GM04504 (cell line): ENCODE data around the gene CAMSAP2.

ENCODE experiments used
- DNase-seq: peaks from one replicate; pipeline ENCODE4 v3.0.0-alpha.2; 2012; ENCODE audit warnings: low read depth

CAMSAP2 gene

DNA sequence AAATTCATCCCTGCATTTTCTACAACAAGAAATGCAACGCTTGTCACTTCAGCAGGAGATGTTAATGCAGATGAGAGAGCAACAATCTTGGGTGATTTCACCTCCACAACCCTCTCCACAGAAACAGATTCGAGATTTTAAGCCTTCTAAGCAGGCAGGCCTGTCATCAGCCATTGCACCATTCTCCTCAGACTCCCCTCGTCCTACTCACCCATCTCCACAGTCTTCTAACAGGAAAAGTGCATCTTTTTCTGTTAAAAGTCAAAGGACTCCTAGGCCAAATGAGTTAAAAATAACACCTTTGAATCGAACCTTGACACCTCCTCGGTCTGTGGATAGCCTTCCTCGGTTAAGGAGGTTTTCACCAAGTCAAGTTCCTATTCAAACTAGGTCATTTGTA is 110.7 kb downstream of the CAMSAP2 start:
- no peak for DNase-seq

DNA sequence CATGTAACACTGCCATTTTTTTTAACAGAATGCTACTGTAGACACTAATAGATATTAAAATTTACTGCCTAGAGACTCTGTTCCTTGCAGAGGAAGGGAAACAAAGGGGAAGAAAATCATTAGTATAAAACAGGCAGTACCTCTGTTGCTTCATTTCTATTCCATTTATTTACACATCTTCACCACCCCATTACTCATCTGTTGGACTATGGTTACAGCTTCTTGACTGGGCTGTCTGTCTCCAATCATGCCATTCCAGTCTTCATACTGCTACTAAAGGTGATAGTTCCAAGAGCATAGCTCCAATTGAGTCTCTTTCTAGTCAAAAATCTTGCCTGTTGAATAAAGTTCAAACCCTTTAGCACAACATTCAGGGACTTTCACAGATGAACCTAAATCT is 111.9 kb downstream of the CAMSAP2 start:
- DNase-seq = no peak

DNA sequence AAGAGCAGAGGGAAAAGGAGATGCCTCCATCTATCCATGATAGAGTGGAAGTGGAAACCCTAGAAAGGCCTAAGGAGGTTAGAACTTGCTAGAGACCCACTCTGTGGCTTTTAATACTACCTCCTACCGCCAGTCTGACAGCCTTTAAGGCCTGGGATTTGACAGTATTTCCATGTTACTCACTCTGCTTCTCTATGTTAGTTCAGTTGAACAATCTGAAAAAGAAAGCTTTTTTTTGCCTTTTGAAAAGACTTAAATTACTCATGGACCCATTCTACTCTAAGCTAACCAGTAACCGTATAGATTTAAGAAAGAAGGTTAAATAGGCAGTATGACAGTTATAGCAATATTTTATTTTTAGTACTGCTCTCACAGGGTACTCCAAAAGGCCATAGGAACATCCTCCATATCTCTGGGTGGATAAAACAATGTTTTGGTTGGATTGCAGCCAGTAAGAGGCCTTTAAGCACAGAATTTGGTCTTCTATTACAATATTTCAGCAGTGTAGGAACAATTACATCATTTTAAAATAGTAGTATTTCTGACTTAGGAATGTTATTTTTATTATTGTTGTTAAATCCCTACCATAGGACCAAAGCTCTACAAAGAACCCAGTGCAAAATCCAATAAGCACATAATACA is 118.1 kb downstream of the CAMSAP2 start:
- DNase-seq = no peak

DNA sequence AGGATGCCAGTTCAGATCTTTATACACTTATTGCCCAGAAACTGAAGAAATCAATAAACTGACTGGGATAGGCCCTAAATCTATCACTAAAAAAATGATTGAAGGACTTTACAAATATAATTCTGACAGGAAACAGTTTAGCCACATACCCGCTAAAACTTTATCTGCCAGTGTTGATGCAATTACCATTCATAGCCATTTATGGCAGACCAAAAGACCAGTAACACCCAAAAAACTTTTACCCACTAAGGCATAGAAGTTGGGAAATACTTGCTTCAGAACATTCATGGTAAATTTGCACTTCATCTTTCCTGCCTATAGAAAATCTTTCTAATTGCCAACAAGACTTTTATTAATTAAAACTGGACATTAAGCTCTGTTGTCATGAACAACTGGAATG is 119.1 kb downstream of the CAMSAP2 start:
- no peak for DNase-seq

DNA sequence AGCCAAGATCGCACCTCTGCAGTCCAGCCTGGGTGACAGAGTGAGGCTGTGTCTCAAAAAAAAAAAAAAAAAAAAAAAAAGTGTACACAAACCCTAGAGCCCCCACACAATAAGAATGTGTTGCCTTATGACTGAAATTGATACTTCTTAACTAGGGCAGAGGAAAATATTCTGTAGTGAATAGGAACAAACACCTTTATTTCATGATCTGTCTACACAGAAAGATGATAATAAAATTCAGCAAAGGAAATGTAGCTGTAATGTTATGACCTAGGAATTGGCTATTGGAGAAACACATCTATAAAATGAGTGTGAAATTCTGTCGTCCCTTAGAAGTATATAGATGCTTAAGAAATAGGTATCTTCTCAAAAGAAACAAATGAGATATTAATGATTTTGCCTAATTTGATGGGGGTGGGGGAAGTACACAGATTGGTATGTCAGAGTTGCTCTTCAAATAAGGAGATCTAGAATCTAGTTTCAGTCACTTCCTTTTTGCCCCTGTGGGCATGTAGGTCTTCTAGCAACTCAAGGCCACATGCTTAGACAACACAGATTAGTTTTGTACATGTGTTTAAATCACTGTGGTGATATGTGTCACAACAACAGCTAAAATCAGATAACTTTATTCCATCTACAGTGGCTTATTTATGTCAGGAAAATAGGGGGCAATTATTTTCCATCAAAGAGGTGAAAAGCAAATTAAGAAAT is 123.4 kb downstream of the CAMSAP2 start:
- no peak for DNase-seq

DNA sequence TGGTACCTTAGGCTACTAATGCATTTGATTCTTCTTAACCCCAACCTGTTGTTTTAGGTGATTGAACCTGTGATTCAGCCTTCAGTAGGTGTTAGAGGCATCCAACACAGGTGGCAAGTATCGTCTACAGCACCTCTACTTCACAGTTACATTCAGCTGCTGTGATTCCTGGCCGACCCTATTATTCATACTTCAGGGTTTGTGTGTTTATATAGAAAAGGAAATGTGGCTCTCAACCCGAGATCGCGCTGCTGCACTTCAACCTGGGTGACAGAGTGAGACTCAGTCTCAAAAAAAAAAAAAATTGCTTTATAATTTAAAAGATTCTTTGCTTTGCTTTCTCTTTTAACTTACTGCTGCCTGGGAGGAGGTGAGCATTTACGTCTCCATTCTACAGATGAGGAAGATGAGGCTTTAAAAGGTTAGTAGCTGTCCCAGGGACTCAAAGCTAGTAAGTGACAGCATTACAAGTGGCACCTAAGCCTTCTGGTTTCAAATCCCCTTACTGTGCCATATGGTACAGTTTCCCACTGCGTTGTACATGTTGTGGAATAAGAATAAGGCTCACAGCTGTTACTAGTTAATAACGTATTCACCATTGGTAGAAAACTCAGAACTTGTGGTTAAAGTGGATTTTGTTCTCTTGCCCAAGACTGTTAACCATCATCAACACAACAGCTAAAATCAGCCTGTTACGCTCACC is 124.2 kb downstream of the CAMSAP2 start:
- DNase-seq = no peak

DNA sequence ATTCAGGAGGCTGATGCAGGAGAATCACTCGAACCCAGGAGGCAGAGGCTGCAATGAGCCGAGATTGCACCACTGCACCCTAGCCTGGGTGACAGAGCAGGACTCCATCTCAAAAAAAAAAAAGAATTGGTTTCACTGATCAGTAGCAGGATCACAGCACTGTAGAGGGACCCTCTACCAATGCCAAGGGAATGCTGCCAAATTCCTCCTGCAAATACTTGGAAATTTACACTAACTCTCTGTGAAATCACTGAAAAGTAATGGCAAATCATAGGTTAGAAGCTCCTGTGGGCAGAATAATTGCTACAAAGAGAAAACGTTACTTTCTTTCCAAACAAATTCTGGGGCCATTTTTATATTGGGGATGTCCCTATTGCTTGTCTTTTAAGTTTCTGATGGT is 127.4 kb downstream of the CAMSAP2 start:
- DNase-seq = no peak

DNA sequence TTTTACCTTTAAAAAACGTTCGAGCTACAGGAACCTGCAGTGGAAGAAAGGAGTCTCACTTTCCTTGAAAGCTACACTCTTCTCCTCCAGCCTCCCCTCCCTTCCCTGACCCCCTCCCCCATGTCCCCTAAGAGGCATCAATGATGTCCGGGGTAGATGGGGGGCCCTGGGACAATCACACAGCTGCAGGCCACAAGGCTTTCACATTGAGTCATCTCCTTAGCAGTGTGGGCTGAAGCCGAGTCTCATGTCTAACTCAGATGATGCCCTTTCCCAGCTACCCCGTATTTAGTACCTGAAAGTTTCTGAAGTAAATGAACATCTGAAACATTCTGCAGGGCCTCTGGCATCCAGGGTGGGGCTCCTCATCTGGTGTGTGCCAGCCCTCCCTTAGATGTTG is 127.8 kb downstream of the CAMSAP2 start:
- no peak for DNase-seq

DNA sequence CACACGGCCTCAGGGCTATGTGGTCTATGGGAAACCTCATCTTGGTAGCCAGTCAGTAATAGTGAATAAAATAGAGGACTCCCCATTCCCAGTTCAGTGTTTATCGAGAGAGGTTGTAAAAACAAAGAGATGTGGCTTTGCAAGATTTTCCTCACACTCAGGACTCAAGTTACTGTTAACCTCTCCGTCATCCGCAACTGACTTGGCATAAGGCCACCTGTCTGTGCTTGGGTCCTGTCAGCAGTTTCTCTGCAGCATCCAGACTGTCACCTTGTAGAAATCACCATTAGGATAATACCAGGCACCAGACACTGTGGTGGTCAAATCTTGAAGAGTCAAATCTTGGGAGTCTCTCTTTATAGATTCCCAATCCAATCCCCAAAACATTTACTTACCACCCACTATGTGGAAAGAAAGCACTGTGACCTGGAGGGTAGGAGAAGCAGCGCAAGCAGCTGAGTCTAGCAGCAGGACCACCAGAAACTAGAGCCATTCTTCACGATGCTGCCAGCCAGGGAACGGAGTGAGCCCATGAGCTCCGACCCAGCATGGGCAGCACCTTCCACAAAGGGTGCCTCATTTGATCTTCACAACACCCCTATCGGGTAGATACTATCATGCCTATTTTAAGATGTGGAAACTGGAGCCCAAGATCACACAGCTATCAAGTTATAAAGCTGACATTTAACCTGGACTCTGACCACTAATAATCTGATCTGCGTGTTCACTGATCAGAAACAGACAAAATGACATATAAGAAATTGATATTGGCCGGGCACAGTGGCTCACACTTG is 128.5 kb downstream of the CAMSAP2 start:
- DNase-seq = no peak

DNA sequence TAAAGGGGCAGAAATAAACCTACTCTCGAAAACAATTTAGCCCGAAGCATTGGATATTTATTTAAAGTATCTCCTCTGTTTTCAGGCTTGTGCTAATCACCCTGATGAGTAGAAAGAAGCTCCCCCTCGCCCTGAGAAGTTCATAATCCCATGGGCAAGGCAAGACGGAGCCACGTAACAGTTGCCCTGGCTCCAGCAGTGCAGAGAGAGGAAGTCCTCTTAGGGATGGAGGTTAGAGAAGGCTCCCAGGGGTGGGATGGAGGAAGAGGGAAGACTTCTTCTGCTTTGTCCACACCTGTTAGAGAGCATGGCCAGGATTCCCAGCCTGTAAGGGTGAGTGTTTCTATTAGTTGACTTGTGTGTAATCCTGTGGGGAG is 130.7 kb downstream of the CAMSAP2 start:
- DNase-seq = no peak

DNA sequence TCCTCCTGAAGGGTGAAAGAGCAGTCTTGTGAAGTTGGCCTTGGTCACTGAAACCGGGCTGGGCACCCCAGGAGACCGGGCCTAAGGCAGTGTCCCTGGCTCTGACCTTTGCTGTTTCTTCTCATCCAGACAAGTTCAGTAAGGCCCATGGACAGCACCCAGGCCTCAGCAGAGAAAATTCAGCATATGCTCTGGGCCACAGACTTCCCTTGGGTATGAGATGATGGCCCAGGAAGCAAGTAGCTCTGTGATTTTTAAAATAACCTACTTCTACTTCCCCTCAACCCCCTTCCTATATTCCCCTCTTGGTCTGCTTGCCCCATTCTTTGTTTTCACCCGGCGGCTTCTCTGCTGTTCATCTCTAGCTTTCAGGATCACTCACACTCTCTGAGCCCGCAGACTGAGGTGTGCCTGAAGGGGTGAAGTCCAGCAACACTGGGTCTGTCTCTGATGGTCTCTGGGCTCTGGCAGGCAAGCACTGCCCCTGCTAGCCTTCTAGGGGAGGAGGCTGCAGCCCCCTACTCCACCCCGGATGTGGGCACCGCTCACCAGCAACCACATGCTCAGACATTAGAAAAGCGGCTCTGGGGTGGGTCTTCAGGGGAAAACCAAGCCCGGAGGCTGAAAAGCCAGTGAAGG is 131.2 kb downstream of the CAMSAP2 start:
- DNase-seq = no peak

DNA sequence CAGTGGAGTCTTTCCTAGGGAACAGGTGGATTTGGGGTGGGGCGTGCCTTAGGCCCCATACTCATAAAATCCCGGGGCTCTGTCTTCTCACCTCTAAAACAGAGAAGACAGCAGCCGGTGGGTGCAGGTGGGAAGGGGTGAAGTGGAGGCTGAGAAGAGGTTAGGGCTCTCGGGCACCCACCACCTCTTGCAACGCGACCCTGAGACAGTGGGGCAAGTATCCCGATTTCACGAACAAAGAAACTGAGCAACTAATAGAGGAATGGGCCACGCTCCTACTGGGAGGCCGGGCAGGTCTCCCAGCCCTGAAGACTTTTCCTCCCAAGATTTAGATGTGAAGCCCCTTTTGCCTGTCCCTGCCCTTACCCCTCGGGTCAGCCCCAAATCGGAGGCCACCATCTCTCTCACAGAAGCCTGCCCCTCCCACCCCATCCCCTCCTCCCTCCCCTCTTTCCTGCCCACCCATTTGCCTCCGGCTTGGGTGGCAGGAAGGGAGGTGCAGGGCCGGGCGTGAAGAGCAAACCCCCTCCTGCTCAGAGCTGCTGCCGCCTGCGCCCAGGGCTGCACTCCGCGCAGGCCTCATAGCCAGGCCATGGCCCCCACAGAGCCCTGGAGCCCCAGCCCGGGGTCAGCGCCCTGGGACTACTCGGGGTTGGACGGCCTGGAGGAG is 133.9 kb downstream of the CAMSAP2 start, which contains the start of gene GPR25:
Gene GPR25 (plus strand): TSS at position 536 of the 670 bp plus-strand sequence. CDS start 57 bp downstream, at position 593.
- DNase-seq = no peak

DNA sequence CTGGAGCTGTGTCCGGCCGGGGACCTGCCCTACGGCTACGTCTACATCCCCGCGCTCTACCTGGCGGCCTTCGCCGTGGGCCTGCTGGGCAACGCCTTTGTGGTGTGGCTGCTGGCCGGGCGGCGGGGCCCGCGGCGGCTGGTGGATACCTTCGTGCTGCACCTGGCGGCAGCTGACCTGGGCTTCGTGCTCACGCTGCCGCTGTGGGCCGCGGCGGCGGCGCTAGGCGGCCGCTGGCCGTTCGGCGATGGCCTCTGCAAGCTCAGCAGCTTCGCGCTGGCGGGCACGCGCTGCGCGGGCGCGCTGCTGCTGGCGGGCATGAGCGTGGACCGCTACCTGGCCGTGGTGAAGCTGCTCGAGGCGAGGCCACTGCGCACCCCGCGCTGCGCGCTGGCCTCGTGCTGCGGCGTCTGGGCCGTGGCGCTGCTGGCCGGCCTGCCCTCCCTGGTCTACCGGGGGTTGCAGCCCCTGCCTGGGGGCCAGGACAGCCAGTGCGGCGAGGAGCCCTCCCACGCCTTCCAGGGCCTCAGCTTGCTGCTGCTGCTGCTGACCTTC is 134.5 kb downstream of the CAMSAP2 start:
- DNase-seq = no peak

DNA sequence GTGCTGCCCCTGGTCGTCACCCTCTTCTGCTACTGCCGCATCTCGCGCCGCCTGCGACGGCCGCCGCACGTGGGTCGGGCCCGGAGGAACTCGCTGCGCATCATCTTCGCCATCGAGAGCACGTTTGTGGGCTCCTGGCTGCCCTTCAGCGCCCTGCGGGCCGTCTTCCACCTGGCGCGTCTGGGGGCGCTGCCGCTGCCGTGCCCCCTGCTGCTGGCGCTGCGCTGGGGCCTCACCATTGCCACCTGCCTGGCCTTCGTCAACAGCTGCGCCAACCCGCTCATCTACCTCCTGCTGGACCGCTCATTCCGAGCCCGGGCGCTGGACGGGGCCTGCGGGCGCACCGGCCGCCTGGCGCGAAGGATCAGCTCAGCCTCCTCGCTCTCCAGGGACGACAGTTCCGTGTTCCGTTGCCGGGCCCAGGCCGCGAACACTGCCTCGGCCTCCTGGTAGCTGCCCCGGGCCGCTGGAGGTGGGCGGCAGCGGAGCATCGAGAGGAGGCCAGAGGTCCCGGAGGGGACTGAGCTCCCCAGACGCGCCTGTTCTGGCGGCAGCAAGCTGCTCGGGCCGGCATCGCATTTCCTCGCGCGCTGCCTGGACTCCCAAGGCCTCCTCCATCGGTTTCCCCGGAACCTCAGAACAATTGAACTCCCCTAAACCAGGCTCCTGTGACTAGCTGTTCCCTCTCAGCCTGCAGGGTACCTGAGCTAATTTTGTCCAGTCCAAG is 135.1 kb downstream of the CAMSAP2 start:
- no peak for DNase-seq

DNA sequence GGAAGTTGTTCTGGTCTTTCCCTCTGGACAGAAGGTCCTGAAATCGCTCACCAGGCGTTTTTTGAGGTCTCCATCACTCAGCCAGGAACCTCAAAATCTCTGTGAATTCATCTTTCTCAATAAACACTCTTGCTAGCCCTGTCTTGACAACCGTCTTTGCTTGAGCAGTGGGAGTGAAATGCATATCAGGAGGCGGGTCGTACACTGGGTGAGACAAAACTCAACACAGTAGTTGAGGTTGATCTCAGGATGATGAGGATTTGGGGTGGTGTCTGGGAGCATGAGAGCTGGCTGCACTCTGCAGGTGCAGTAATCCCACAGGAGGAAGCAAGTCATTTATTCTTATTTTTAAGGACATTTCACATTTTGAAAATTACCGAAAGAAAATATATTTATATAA is 136.0 kb downstream of the CAMSAP2 start:
- no peak for DNase-seq

DNA sequence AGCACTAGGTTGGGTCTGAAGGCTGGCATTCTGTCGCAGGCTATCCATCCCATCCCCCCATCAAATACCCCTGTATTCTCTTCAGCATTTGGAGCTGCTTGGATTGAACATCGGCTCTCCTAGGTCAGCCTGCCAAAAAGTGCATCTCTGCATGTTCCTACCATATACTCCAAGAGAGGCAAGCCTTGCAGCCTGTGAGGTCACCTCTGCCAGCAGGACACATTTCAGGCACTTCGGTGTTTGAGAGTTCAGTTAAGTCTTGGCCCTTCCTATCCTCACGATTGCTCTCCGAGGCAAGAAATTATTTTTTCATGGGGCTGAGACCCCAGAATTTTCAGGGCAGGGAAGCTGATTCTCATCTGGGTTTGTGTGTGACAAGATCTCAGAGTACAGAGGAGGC is 136.7 kb downstream of the CAMSAP2 start:
- no peak for DNase-seq

DNA sequence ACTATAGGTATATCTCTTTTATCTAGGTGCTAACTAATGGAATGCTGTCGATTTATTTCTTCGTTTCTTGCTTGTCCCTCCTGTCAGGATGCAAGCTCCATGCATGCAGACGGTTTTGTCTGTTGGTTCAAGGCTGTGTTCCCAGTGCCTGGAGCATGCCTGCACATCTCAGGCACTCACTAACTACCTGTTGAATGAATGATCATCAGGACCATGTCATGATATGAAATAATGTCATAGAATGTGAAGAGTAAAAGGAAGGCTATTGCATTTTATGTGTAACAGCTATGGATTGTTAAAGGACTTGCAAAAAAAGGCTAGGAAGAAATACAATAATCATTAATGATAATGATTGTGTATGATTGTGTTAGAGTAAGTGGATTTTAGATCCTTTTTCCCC is 138.3 kb downstream of the CAMSAP2 start:
- DNase-seq = no peak

DNA sequence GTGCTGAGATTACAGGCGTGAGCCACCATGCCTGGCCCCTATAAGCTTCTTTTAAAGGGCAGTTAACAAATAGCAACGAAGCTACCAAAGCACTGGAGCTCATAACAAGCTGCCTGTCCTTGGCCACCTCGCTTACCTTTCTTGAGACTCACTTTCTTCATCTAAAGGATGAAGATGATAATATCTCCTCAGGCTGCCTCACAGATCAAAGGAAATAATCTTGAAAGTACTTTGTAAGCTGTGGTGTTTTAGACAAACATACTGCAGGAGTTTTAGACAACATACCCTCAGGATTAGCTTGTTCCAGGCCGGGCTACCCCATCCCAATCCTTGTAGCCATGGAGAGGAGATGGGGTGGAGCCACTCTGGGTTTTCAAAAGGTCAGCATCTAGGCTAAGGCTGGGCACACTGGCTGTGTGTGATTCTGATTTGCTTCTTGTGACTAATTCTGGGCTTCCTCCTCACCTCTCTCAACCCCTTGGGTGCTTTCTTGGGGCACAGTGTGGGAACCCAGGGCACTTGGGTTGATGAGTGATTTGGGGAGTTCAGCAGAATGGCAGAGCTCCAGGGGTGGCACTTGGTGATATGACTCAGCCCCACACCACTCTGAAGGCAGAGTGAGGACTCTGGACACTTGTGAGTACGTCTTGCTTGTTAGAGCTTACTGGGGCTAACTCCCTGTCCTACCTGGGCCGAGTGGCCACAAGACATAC is 139.3 kb downstream of the CAMSAP2 start:
- DNase-seq = no peak

DNA sequence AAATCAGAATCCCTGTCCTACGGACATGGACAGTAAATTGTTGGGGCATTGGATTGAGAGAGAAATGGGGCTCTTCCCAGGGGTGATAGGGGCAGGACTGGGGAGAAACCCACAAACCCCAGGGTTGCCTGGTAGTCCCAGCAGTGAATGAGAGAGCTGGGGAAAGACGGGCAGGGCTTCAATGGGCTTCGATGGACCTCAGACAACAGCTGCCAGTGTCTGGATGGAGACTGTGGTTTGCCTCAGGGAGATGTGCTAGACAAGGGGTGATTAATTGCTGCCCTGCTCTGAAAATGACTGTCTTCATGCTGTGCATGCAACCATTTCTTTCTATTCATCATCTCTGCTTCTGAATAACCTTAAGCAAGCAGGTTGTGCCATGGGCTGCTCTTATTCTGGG is 141.5 kb downstream of the CAMSAP2 start:
- DNase-seq = no peak

DNA sequence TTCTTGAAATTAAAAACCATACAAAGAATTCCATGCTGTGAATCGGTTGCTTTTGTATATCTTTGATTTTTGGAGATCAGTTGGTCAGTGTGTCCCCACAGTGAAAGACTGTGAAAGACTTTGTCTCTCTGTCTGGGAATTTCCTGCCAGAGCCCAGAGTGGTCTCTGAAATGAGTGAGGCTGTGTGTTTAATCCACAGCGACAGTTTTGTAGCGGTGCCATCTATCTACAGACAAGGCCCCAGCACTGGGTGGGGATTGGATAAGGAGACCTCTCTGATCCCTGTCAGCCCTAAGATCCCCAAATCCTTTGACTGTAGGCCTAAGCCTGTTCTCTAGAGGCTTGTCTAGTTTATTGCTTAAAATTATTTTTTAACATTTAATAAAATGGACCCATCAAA is 144.4 kb downstream of the CAMSAP2 start:
- no peak for DNase-seq
